ENCODE results near the gene ITGB2. TPM values are rescaled to one million over a fixed set of nuclear protein-coding genes. Genes with fewer than 3 reads are reported as not detected.

Gene ITGB2
- total RNA-seq, 6 experiments from 2014 or later = 0.19 to 0.45 (median 0.33) TPM; not detected in 3

DNA sequence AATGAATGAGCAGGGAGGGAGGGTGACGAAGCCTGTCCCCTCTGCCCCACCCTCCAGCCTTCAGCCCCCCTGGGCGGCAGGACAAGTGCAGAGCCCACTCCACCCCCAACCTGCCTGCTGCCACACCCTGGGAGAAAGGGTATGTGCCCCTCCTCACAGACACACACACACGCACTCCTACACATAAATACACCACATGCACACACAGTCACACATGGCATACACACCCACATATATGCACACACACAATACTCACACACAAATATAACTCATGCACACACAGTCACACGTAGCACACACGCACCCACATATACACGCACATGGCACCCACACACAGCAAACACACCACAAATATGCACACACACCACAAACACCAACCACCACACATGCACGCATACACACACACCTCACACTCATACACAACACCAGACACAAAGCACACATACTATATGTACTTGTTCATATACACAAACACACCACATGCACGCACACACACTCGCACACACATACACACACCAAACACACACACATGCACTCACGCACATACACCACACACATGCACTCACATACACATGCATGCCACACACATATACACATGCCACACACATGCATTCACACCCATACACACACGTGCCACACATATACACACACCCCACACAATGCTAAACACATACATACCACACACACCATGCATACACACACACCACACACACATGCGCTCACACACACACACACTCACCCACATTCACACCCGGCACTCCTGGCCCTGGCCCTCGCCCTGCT is 16.4 kb downstream of the ITGB2 start:
- H3K27ac Mint-ChIP-seq = no peak overlapping the region
- no peak overlapping the region for H3K4me3 Mint-ChIP-seq
- H3K36me3 Mint-ChIP-seq (ENCODE audit: low read depth) = no peaks in the 10 kb centered on the region
- no peak for DNase-seq
- TF ChIP-seq, protein P1, sequence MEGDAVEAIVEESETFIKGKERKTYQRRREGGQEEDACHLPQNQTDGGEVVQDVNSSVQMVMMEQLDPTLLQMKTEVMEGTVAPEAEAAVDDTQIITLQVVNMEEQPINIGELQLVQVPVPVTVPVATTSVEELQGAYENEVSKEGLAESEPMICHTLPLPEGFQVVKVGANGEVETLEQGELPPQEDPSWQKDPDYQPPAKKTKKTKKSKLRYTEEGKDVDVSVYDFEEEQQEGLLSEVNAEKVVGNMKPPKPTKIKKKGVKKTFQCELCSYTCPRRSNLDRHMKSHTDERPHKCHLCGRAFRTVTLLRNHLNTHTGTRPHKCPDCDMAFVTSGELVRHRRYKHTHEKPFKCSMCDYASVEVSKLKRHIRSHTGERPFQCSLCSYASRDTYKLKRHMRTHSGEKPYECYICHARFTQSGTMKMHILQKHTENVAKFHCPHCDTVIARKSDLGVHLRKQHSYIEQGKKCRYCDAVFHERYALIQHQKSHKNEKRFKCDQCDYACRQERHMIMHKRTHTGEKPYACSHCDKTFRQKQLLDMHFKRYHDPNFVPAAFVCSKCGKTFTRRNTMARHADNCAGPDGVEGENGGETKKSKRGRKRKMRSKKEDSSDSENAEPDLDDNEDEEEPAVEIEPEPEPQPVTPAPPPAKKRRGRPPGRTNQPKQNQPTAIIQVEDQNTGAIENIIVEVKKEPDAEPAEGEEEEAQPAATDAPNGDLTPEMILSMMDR (IDR thresholded peaks at IDR 0.05) = no peak
- H3K27me3 Mint-ChIP-seq (ENCODE audit: insufficient read depth) = peaks cover 13% of the 10 kb centered on the region
- no peaks in the 10 kb centered on the region; the same call in 1 of the 2 replicates for H3K9me3 Mint-ChIP-seq
- H3K4me1 Mint-ChIP-seq (ENCODE audit: low read depth) = no peaks in the 10 kb centered on the region

DNA sequence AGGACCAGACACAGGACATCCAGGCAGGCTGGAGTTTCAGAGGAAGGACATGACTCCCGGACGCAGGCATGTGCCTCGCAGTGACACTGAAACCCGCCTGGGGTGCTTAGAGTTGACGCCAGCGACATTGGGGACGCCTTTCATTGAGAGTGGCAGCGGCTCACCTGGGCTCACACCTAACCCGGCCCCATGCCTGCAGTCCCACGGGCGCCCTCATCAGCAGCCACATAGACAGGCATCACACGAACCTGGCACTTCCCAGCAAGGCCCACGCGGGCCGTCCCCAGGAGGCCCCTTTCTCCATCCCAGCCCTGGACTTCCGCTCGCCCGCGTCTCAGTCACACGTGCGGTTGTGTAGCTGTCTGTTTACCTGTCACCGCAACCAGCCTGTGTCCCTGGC is 17.0 kb downstream of the ITGB2 start:
- Mint-ChIP-seq H3K36me3 (ENCODE audit: low read depth) (no peaks in the 10 kb centered on the region), H3K27ac (no peak overlapping the region), H3K4me1 (ENCODE audit: low read depth) (no peaks in the 10 kb centered on the region), H3K27me3 (ENCODE audit: insufficient read depth) (peaks cover 15% of the 10 kb centered on the region), H3K4me3 (no peak overlapping the region), H3K9me3 (no peaks in the 10 kb centered on the region; the same call in 1 of the 2 replicates)
- no peak for DNase-seq
- TF ChIP-seq, protein P1 (IDR thresholded peaks at IDR 0.05) = no peak

DNA sequence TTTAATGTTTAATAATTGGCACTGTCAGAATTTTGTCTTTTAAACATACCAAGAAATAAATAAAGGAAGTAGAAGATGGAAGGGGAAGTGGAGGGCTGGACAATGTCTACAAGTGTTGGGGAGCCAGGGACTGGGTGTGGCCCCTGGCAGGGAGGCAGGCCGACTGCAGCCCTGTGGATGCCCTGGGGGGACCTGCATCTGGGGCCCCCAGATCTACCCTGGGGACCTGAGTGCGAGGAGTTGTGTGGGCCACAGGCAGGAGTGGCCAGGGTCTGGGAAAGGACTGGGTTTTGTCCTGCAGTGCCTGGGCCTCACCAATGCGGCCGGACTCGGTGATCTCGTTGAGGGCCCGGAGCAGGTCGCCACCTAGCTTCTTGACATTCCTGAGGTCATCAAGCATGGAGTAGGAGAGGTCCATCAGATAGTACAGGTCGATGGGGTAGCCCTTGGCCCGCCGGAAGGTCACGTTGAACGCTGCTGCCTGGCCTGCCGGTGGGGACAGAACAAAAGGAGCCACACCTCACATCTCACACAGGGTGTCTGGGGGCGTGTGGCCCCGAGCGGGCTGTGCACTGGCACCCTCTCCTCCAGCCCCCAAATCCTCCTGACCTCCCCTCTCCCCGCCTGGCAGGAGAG is 17.5 kb downstream of the ITGB2 start:
- H3K27me3 Mint-ChIP-seq (ENCODE audit: insufficient read depth) = peaks cover 19% of the 10 kb centered on the region
- TF ChIP-seq, protein P1 (IDR thresholded peaks at IDR 0.05) = no peak

DNA sequence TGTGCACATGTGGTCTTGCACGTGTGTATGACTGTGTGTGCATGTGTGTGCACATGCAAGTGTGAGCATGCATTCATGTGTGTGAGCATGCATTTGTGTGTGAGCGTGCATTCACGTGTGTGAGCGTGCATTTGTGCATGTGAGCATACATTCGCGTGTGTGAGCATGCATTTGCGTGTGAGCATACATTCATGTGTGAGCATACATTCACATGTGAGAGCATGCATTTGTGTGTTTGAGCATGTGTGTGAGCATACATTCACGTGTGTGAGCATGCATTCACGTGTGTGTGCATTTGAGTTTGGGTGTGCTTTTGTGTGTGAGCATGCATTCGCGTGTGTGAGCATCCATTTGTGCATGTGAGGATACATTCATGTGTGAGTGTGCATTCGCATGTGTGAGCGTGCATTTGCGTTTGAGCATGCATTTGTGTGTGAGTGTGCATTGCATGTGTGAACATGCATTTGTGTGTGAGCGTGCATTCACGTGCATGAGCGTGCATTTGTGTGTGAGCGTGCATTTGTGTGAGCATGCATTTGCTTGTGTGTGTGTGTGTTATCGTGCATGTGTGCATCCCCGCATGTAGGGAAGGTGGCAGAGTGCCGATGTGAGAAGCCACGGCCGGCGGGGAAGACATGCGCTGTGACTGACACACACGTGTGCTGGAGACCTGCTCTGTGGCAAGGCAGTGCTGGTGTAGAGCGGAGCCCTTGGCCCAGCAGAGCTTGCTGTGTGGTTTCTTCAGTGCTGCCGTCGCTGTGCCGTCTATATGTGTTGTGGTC is 18.2 kb downstream of the ITGB2 start:
- Mint-ChIP-seq H3K27ac (no peak overlapping the region), H3K27me3 (ENCODE audit: insufficient read depth) (peaks cover 25% of the 10 kb centered on the region), H3K4me1 (ENCODE audit: low read depth) (no peaks in the 10 kb centered on the region)

More for the DNA sequence above, 17.5 kb downstream of the ITGB2 start:
- Mint-ChIP-seq H3K4me3 (no peak overlapping the region), H3K36me3 (ENCODE audit: low read depth) (no peaks in the 10 kb centered on the region), H3K4me1 (ENCODE audit: low read depth) (no peaks in the 10 kb centered on the region), H3K27ac (no peak overlapping the region), H3K9me3 (no peaks in the 10 kb centered on the region; the same call in 1 of the 2 replicates)
- no peak for DNase-seq

More for the DNA sequence above, 18.2 kb downstream of the ITGB2 start:
- DNase-seq = no peak
- TF ChIP-seq, protein P1 (IDR thresholded peaks at IDR 0.05) = no peak
- Mint-ChIP-seq H3K4me3 (no peak overlapping the region), H3K9me3 (no peaks in the 10 kb centered on the region; the same call in 1 of the 2 replicates), H3K36me3 (ENCODE audit: low read depth) (no peaks in the 10 kb centered on the region)
